Nephron (organoid): Measurements from ENCODE around the gene STRN3.
A peak's percentile ranks its signal among the peaks of the same experiment; 100 is the strongest.

Experiments
- H3K27ac Mint-ChIP-seq, 3 experiments: 2 replicates each; pipeline ENCODE4 v1.8.0; 2020; ENCODE audit warnings: mixed read lengths in 3 of 3, mild to moderate bottlenecking in 2 of 3, moderate library complexity in 1 of 3
- H3K27me3 Mint-ChIP-seq: 2 replicates; pipeline ENCODE4 v1.8.0; 2021; ENCODE audit warnings: low read depth, mild to moderate bottlenecking, moderate library complexity, mixed read lengths
- H3K36me3 Mint-ChIP-seq: 2 replicates; pipeline ENCODE4 v1.8.0; 2020; ENCODE audit warnings: low read depth, mixed read lengths
- H3K4me1 Mint-ChIP-seq: 2 replicates; pipeline ENCODE4 v1.8.0; 2020; ENCODE audit warnings: mixed read lengths
- H3K4me3 Mint-ChIP-seq, 3 experiments: 2 replicates each; pipeline ENCODE4 v1.8.0; 2020; ENCODE audit warnings: mild to moderate bottlenecking in 3 of 3, mixed read lengths in 3 of 3, moderate library complexity in 2 of 3
- H3K9me3 Mint-ChIP-seq: 2 replicates; pipeline ENCODE4 v1.8.0; 2020; ENCODE audit warnings: mixed read lengths
- CTCF ChIP-seq, 3 experiments: fragments of 200-600 bp; sonication (generic); IDR thresholded peaks; one replicate each; pipeline ENCODE4 v1.5.0; 2021; ENCODE audit warnings: antibody characterized with exemption in 3 of 3; ENCODE audit not compliant: unreplicated experiment in 3 of 3

STRN3 gene

GRCh38 chr14:30884901-30885300 lies 141.3 kb downstream of the STRN3 start:
- no peaks in the 10 kb centered on the region for H3K27me3 Mint-ChIP-seq
- H3K4me3 Mint-ChIP-seq, result no peak overlapping the region
- TF ChIP-seq CTCF (IDR thresholded peaks at IDR 0.05; ENCODE audit: unreplicated experiment in 3 of 3), result no peak
- H3K4me1 Mint-ChIP-seq, result no peaks in the 10 kb centered on the region
- H3K36me3 Mint-ChIP-seq, result no peaks in the 10 kb centered on the region
- no peaks in the 10 kb centered on the region for H3K9me3 Mint-ChIP-seq
- H3K27ac Mint-ChIP-seq, result no peak overlapping the region

GRCh38 chr14:30883508-30884294 lies 142.5 kb downstream of the STRN3 start:
- Mint-ChIP-seq H3K27me3 (no peaks in the 10 kb centered on the region), H3K4me3 (no peak overlapping the region), H3K36me3 (no peaks in the 10 kb centered on the region), H3K4me1 (no peaks in the 10 kb centered on the region), H3K27ac (no peak overlapping the region), H3K9me3 (no peaks in the 10 kb centered on the region)
- no peak for TF ChIP-seq CTCF (IDR thresholded peaks at IDR 0.05; ENCODE audit: unreplicated experiment in 3 of 3)

- Mint-ChIP-seq H3K36me3 (no peaks in the 10 kb centered on the region), H3K4me3 (no peak overlapping the region), H3K27ac (no peak overlapping the region), H3K9me3 (no peaks in the 10 kb centered on the region), H3K27me3 (peaks cover 4% of the 10 kb centered on the region), H3K4me1 (no peaks in the 10 kb centered on the region)
- TF ChIP-seq CTCF (IDR thresholded peaks at IDR 0.05; ENCODE audit: unreplicated experiment in 3 of 3), result no peak
Measured at GRCh38 chr14:30882431-30882830, 143.7 kb downstream of the STRN3 start.

- Mint-ChIP-seq H3K27ac (no peak overlapping the region), H3K4me1 (peaks cover 12% of the 10 kb centered on the region), H3K27me3 (peaks cover 47% of the 10 kb centered on the region), H3K9me3 (no peaks in the 10 kb centered on the region), H3K4me3 (peak overlapping the region in 2 of 3 experiments; percentile 21 to 32), H3K36me3 (no peaks in the 10 kb centered on the region)
- TF ChIP-seq CTCF (IDR thresholded peaks at IDR 0.05; ENCODE audit: unreplicated experiment in 3 of 3), result no peak
Measured at GRCh38 chr14:30876692-30877091, 149.5 kb downstream of the STRN3 start.

- H3K27me3 Mint-ChIP-seq, result peaks cover 49% of the 10 kb centered on the region
Measured at GRCh38 chr14:30875788-30876053, 150.5 kb downstream of the STRN3 start.

More at GRCh38 chr14:30875788-30876053, 150.5 kb downstream of the STRN3 start:
- H3K27ac Mint-ChIP-seq, result no peak overlapping the region
- no peaks in the 10 kb centered on the region for H3K9me3 Mint-ChIP-seq
- H3K4me3 Mint-ChIP-seq, result peak overlapping the region; percentile 81 to 84 (median 82)
- H3K36me3 Mint-ChIP-seq, result no peaks in the 10 kb centered on the region
- H3K4me1 Mint-ChIP-seq, result peaks cover 12% of the 10 kb centered on the region
- no peak for TF ChIP-seq CTCF (IDR thresholded peaks at IDR 0.05; ENCODE audit: unreplicated experiment in 3 of 3)
